T-cell (primary cell): Measurements from ENCODE around the gene OR1N1. TPM values are rescaled to one million over a fixed set of nuclear protein-coding genes. Genes with fewer than 3 reads are reported as not detected.

Experiments used
- ATAC-seq, 4 experiments: fragments of 200-7000 bp in 3 of 4; fragments of 150-1000 bp in 1 of 4; cut with Tn5 transposase; replicated peaks in 1 of 4; 1 replicate in 3 of 4; 2 replicates in 1 of 4; pipeline ENCODE4 v1.10.0; 2021; ENCODE audit warnings: moderate library complexity in 3 of 4, mild to moderate bottlenecking in 2 of 4, moderate number of reproducible peaks in 1 of 4
- CTCF ChIA-PET, 2 donors: fragments of 300-600 bp; sonication (Branson Sonifier 250); formaldehyde crosslinking; loops; one replicate each; lab custom pipeline; 2022; ENCODE audit warnings: antibody characterized with exemption in 2 of 2; lab: Charles Lee
- POLR2A ChIA-PET, 2 donors: fragments of 300-600 bp; sonication (Branson Sonifier 250); formaldehyde crosslinking; loops; one replicate each; lab custom pipeline; 2022; ENCODE audit warnings: antibody characterized with exemption in 2 of 2; lab: Charles Lee
- DNase-seq, 35 experiments: peaks; one replicate each; pipeline versions ENCODE4 v3.0.0 to v3.0.0-alpha.2; 2013 to 2023
- H3K27ac ChIP-seq: one replicate; pipeline ENCODE4 v1.5.1; 2013; ENCODE audit warnings: low read length
- H3K27me3 ChIP-seq, 2 experiments: replicated peaks in 1 of 2; 1 replicate in 1 of 2; 2 replicates in 1 of 2; pipeline versions ENCODE4 v1.6.1 to v1.7.0; 2013; ENCODE audit warnings: low read length in 1 of 2, mixed read lengths in 1 of 2; ENCODE audit not compliant: control insufficient read depth in 2 of 2, insufficient read depth in 2 of 2; ENCODE audit errors: extremely low read depth in 1 of 2
- H3K36me3 ChIP-seq, 2 donors: 1 replicate in 1 of 2; 2 replicates in 1 of 2; pipeline versions ENCODE4 v1.6.1 to v1.7.0; 2013; ENCODE audit warnings: low read length in 1 of 2; ENCODE audit not compliant: control insufficient read depth in 2 of 2, insufficient read depth in 1 of 2; ENCODE audit errors: extremely low read depth in 1 of 2
- H3K4me1 ChIP-seq, 2 experiments: 1 replicate in 1 of 2; 2 replicates in 1 of 2; pipeline versions ENCODE4 v1.6.1 to v1.7.0; 2013; ENCODE audit warnings: low read length in 2 of 2, mixed read lengths in 1 of 2; ENCODE audit not compliant: insufficient read depth in 2 of 2, control insufficient read depth in 1 of 2; ENCODE audit errors: extremely low read depth in 1 of 2
- H3K4me3 ChIP-seq, 2 donors: 1 replicate in 1 of 2; 2 replicates in 1 of 2; pipeline versions ENCODE4 v1.5.1 to v1.7.0; 2013; ENCODE audit warnings: mild to moderate bottlenecking in 2 of 2, low read length in 1 of 2, moderate library complexity in 1 of 2; ENCODE audit not compliant: control insufficient read depth in 1 of 2; ENCODE audit errors: extremely low read depth in 1 of 2
- H3K9me3 ChIP-seq: 2 replicates; pipeline ENCODE4 v1.7.0; 2013
- H3K27ac Mint-ChIP-seq, 2 donors: one replicate each; pipeline ENCODE4 v1.8.0; 2020 to 2021; ENCODE audit warnings: mild to moderate bottlenecking in 2 of 2, mixed read lengths in 2 of 2
- H3K27me3 Mint-ChIP-seq, 2 donors: one replicate each; pipeline ENCODE4 v1.8.0; 2021 to 2022; ENCODE audit warnings: mixed read lengths in 2 of 2
- H3K36me3 Mint-ChIP-seq: one replicate; pipeline ENCODE4 v1.8.0; 2021; ENCODE audit warnings: mixed read lengths
- H3K4me1 Mint-ChIP-seq, 3 donors: one replicate each; pipeline ENCODE4 v1.8.0; 2020 to 2022; ENCODE audit warnings: mixed read lengths in 3 of 3, mild to moderate bottlenecking in 1 of 3
- H3K4me3 Mint-ChIP-seq, 3 donors: one replicate each; pipeline ENCODE4 v1.8.0; 2020 to 2022; ENCODE audit warnings: mild to moderate bottlenecking in 3 of 3, mixed read lengths in 3 of 3, moderate library complexity in 3 of 3
- H3K9me3 Mint-ChIP-seq, 3 donors: one replicate each; pipeline ENCODE4 v1.8.0; 2020 to 2022; ENCODE audit warnings: mixed read lengths in 3 of 3
- WGBS: methylation state at CpG from one replicate; pipeline ENCODE4 v1.1.5; 2013; ENCODE audit warnings: missing lambda C conversion rate; ENCODE audit not compliant: insufficient coverage; 5-methylcytosine and 5-hydroxymethylcytosine counted together
- total RNA-seq, 35 experiments: library from RNA in 6 of 35; stranded (reverse) in 6 of 35; fragments of 120-200 nt in 1 of 35; gene quantifications; one replicate each; pipeline versions ENCODE4 v1.2.1 to v1.2.4 and lab custom pipeline; 2013 to 2026

The OR1N1 gene
- total RNA-seq, 5 donors from 2014 or later (not counting 1 experiment from before 2014, with no cell fraction given), result not detected

DNA sequence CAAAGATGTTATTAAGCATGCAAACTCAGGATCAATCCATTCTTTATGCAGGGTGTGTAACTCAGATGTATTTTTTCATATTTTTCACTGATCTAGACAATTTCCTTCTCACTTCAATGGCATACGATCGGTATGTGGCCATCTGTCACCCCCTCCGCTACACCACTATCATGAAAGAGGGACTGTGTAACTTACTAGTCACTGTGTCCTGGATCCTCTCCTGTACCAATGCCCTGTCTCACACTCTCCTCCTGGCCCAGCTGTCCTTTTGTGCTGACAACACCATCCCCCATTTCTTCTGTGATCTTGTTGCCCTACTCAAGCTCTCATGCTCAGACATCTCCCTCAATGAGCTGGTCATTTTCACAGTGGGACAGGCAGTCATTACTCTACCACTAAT is 7.7 kb downstream of the OR1N1 start:
- Mint-ChIP-seq H3K36me3 (no peaks in the 10 kb centered on the region), H3K4me3 (no peak overlapping the region), H3K27me3 (peaks cover 20 to 23% of the 10 kb centered on the region in 2 donors), H3K4me1 (no peaks in the 10 kb centered on the region), H3K9me3 (no peaks in the 10 kb centered on the region), H3K27ac (no peak overlapping the region)
- WGBS, result 90% methylated on average over 3 of the region's 3 CpGs
- H3K36me3 ChIP-seq, result no peaks in the 10 kb centered on the region
- H3K27ac ChIP-seq, result no peak overlapping the region
- DNase-seq (no peak), ATAC-seq (no peak)
- POLR2A ChIA-PET, result no interaction called here
- H3K4me1 ChIP-seq, result no peaks in the 10 kb centered on the region
- CTCF ChIA-PET, result no interaction called here
- peaks cover 2 to 3% of the 10 kb centered on the region in 2 experiments for H3K27me3 ChIP-seq
- H3K4me3 ChIP-seq, result no peak overlapping the region
- no peaks in the 10 kb centered on the region for H3K9me3 ChIP-seq

DNA sequence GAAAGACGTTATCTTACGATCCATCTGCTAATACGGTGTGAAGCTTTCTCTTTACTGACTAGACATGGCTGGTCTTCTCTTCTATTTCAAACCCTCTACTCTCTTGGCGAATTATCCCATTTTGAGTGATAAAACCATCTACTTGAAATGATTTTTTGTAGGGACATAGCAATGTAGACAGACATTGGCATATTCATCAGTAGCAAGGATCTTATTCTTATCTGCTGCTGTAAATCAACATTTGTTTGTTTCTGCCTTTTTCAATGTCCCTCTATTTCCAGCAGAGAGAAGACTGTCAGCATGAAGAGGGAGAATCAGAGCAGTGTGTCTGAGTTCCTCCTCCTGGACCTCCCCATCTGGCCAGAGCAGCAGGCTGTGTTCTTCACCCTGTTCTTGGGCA is 8.3 kb downstream of the OR1N1 start, which contains the start of gene OR1J4:
TSS of gene OR1J4 (plus strand) at position 301 of the 400 bp plus-strand sequence. CDS start at position 301, 0 bp downstream.
- no peaks in the 10 kb centered on the region for H3K36me3 ChIP-seq
- H3K4me1 Mint-ChIP-seq, result no peaks in the 10 kb centered on the region
- CTCF ChIA-PET, result no interaction called here
- no peak within 1 kb of the TSS for H3K27ac ChIP-seq
- no peaks in the 10 kb centered on the region for H3K36me3 Mint-ChIP-seq
- H3K27me3 Mint-ChIP-seq, result peaks cover 18 to 25% of the 10 kb centered on the region in 2 donors
- no peak within 1 kb of the TSS for H3K4me3 Mint-ChIP-seq
- no peak within 1 kb of the TSS for H3K27ac Mint-ChIP-seq
- DNase-seq, result no peak
- no peaks in the 10 kb centered on the region for H3K9me3 ChIP-seq
- H3K9me3 Mint-ChIP-seq, result no peaks in the 10 kb centered on the region
- no peaks in the 10 kb centered on the region for H3K4me1 ChIP-seq
- POLR2A ChIA-PET, result no interaction called here
- WGBS, result no CpG with 5 or more reads among the region's 4 CpGs
- H3K4me3 ChIP-seq, result no peak within 1 kb of the TSS
- H3K27me3 ChIP-seq, result peaks cover 2 to 3% of the 10 kb centered on the region in 2 experiments
- no peak for ATAC-seq

DNA sequence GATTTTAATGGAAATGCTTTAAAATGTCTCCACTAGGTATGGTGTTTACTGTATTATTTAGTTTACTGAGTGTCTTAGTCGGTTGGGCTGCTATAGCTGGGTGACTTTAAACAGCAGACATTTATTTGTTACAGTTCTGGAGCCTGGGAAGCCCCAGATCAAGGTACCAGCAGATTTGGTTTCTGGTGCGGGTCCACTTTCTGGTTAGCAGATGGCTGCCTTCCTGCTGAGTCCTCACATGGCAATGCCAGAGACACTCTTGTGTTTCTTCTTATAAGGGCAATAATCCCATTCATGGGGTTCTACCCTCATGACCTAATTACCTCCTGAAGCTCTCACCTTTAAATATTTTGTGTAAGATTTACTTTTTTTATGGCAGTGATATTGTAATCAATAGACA is 8.9 kb downstream of the OR1N1 start:
- ChIA-PET CTCF (no interaction called here), POLR2A (no interaction called here)
- Histone ChIP-seq H3K27me3 (peaks cover 2 to 3% of the 10 kb centered on the region in 2 experiments), H3K9me3 (no peaks in the 10 kb centered on the region), H3K36me3 (no peaks in the 10 kb centered on the region), H3K4me3 (no peak overlapping the region), H3K27ac (no peak overlapping the region), H3K4me1 (no peaks in the 10 kb centered on the region)
- DNase-seq, result no peak
- Mint-ChIP-seq H3K27me3 (peaks cover 15 to 22% of the 10 kb centered on the region in 2 donors), H3K4me1 (no peaks in the 10 kb centered on the region), H3K36me3 (no peaks in the 10 kb centered on the region), H3K4me3 (no peak overlapping the region), H3K9me3 (no peaks in the 10 kb centered on the region), H3K27ac (no peak overlapping the region)
- ATAC-seq, result no peak
- 100% methylated on average over 1 of the region's 2 CpGs for WGBS

DNA sequence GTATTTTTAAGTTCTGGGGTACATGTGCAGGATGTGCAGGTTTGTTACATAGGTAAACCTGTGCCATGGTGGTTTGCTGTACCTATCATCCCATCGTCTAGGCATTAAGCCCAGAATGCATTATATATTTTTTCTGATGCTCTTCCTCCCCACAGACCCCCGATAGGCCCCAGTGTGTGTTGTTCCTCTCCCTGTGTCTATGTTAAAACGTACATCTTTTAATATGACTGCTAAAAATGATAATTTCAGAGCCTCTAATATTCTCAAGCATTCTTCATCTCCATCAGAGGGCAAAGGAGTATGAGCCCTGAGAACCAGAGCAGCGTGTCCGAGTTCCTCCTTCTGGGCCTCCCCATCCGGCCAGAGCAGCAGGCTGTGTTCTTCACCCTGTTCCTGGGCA is 16.6 kb downstream of the OR1N1 start, which contains the start of gene OR1J2:
TSS of gene OR1J2 (plus strand) at position 301 of the 400 bp plus-strand sequence. CDS start at position 301, 0 bp downstream.
- CTCF ChIA-PET, result interaction anchor here in 1 of 2 donors (0.5 kb wide), 1 partner anchor 875 kb away, joined by 3 read pairs; no protein-coding TSS in a partner anchor
- no peak within 1 kb of the TSS for H3K4me3 Mint-ChIP-seq
- 67% methylated on average over 1 of the region's 6 CpGs for WGBS
- H3K4me3 ChIP-seq, result no peak within 1 kb of the TSS
- no peaks in the 10 kb centered on the region for H3K36me3 ChIP-seq
- H3K27me3 ChIP-seq, result peaks cover 0 to 6% of the 10 kb centered on the region in 2 experiments
- no peak for ATAC-seq
- no peak within 1 kb of the TSS for H3K27ac Mint-ChIP-seq
- no peak within 1 kb of the TSS for H3K27ac ChIP-seq
- H3K4me1 ChIP-seq, result no peaks in the 10 kb centered on the region
- H3K9me3 ChIP-seq, result no peaks in the 10 kb centered on the region
- H3K4me1 Mint-ChIP-seq, result no peaks in the 10 kb centered on the region
- H3K27me3 Mint-ChIP-seq, result peaks cover 11 to 24% of the 10 kb centered on the region in 2 donors
- H3K36me3 Mint-ChIP-seq, result no peaks in the 10 kb centered on the region
- no peak for DNase-seq
- POLR2A ChIA-PET, result no interaction called here
- no peaks in the 10 kb centered on the region for H3K9me3 Mint-ChIP-seq

DNA sequence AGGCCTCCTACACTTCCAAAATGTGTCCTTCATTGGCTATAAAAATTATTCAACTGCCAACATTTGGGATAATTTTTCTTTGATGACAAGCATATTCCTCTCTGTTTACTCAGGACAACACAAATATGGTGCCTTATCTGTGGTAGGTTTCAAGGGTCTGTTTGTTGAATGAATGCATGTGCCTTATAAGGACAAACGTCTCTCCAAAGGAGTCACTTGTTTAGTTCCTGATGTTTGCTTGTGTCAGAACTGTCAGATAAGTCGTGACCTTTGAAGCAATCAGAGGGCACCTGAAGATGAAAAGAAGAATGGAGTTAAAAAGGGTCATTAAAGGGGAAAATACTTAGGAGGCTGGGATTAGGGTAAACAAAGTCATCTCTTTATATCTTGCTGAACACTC is 20.1 kb downstream of the OR1N1 start:
- no peaks in the 10 kb centered on the region for H3K9me3 ChIP-seq
- no peaks in the 10 kb centered on the region for H3K4me1 ChIP-seq
- peaks cover 0 to 4% of the 10 kb centered on the region in 2 experiments for H3K27me3 ChIP-seq
- ChIA-PET POLR2A (no interaction called here), CTCF (interaction anchor here in 1 of 2 donors (1.0 kb wide), 1 partner anchor 8 kb away, joined by 3 read pairs; no protein-coding TSS in a partner anchor)
- no peaks in the 10 kb centered on the region for H3K36me3 Mint-ChIP-seq
- H3K4me3 Mint-ChIP-seq, result no peak overlapping the region
- no peaks in the 10 kb centered on the region for H3K9me3 Mint-ChIP-seq
- WGBS, result no CpG with 5 or more reads among the region's 2 CpGs
- no peak for DNase-seq
- no peak overlapping the region for H3K4me3 ChIP-seq
- no peak overlapping the region for H3K27ac Mint-ChIP-seq
- H3K27ac ChIP-seq, result no peak overlapping the region
- no peaks in the 10 kb centered on the region for H3K4me1 Mint-ChIP-seq
- H3K27me3 Mint-ChIP-seq, result peaks cover 10 to 21% of the 10 kb centered on the region in 2 donors
- ATAC-seq, result no peak
- H3K36me3 ChIP-seq, result no peaks in the 10 kb centered on the region

DNA sequence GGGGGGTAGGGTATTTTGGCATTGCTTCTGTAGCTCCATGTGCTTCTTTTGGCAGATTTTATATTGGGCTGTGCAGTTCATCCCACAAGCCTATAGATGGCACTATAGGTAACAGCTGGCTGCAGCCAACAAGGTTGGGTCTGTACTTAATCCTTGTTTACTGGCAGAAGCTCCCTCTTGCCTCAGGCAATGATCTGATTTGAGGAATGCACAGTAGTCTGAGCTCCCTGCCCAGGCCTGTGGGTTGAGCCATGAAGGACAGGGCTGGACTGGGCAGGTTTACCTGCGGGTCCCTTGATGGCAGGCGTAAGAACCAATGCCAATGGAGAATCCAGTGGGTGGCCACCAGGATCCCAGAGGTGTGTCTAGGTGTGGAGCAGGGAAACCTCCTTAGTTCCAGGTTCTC is 28.2 kb downstream of the OR1N1 start:
- peak in 7 of 35 experiments; percentile 2 to 44 (median 3) for DNase-seq
- H3K27me3 ChIP-seq, result peaks cover 2 to 17% of the 10 kb centered on the region in 2 experiments
- no peaks in the 10 kb centered on the region for H3K36me3 Mint-ChIP-seq
- H3K9me3 Mint-ChIP-seq, result peaks cover 0 to 10% (median 2%) of the 10 kb centered on the region in 3 donors
- no peaks in the 10 kb centered on the region for H3K9me3 ChIP-seq
- ChIA-PET POLR2A (no interaction called here), CTCF (interaction anchor here (0.6 to 1.9 kb wide), 12 partner anchors 8 to 851 kb away, joined by 3 to 9 read pairs (median 3); no protein-coding TSS in a partner anchor)
- H3K4me3 ChIP-seq, result no peak overlapping the region
- no peak overlapping the region for H3K27ac ChIP-seq
- 44% methylated on average over 2 of the region's 2 CpGs for WGBS
- no peaks in the 10 kb centered on the region for H3K4me1 Mint-ChIP-seq
- no peaks in the 10 kb centered on the region for H3K36me3 ChIP-seq
- H3K4me1 ChIP-seq, result no peaks in the 10 kb centered on the region
- H3K27me3 Mint-ChIP-seq, result peaks cover 12 to 39% of the 10 kb centered on the region in 2 donors
- peak in 3 of 4 experiments; percentile 37 to 55 (median 43) for ATAC-seq
- no peak overlapping the region for H3K4me3 Mint-ChIP-seq
- H3K27ac Mint-ChIP-seq, result no peak overlapping the region
